Mesendoderm (in vitro differentiated cells): ENCODE measurements around the gene IFNA16.
"Not testable (repeated sequence)": the region's sequence is repeated elsewhere in the genome, so short reads cannot be mapped to it uniquely, and the experiment has no call there.

Experiments used
- DNase-seq: peaks from one replicate; pipeline ENCODE4 v3.0.0; 2013
- H2AK5ac ChIP-seq: 2 replicates; pipeline ENCODE4 v1.6.1; 2013; ENCODE audit warnings: low read length, inconsistent platforms
- H2BK120ac ChIP-seq: 2 replicates; pipeline ENCODE4 v1.6.1; 2013; ENCODE audit warnings: low read depth, mild to moderate bottlenecking, low read length, moderate library complexity, mixed read lengths
- H2BK15ac ChIP-seq: replicated peaks from 2 replicates; pipeline ENCODE4 v1.6.1; 2013; ENCODE audit warnings: low read depth, mild to moderate bottlenecking, moderate library complexity
- H2BK5ac ChIP-seq: 2 replicates; pipeline ENCODE4 v1.6.1; 2013; ENCODE audit warnings: low read length, inconsistent platforms
- H3K18ac ChIP-seq: 2 replicates; pipeline ENCODE4 v1.6.1; 2013; ENCODE audit warnings: mild to moderate bottlenecking, low read length, mixed read lengths
- H3K23ac ChIP-seq: one replicate; pipeline ENCODE4 v1.6.1; 2013; ENCODE audit warnings: low read length
- H3K27ac ChIP-seq: 2 replicates; pipeline ENCODE4 v1.5.1; 2013; ENCODE audit warnings: low read depth, mild to moderate bottlenecking, inconsistent platforms, low read length, moderate library complexity
- H3K27me3 ChIP-seq: 2 replicates; pipeline ENCODE4 v1.6.1; 2013; ENCODE audit warnings: low read length, control low read depth, mild to moderate bottlenecking, inconsistent platforms; ENCODE audit not compliant: insufficient read depth, poor library complexity
- H3K36me3 ChIP-seq: 2 replicates; pipeline ENCODE4 v1.6.1; 2013; ENCODE audit warnings: low read length, inconsistent platforms; ENCODE audit not compliant: control insufficient read depth, insufficient read depth
- H3K4ac ChIP-seq: one replicate; pipeline ENCODE4 v1.6.1; 2013; ENCODE audit warnings: low read depth, mild to moderate bottlenecking, low read length, moderate library complexity
- H3K4me1 ChIP-seq: 2 replicates; pipeline ENCODE4 v1.6.1; 2013; ENCODE audit warnings: low read depth, low read length, inconsistent platforms; ENCODE audit not compliant: control insufficient read depth
- H3K4me2 ChIP-seq: 2 replicates; pipeline ENCODE4 v1.6.1; 2013; ENCODE audit warnings: low read length
- H3K4me3 ChIP-seq: 2 replicates; pipeline ENCODE4 v1.5.1; 2013; ENCODE audit warnings: mild to moderate bottlenecking, low read length
- H3K56ac ChIP-seq: one replicate; pipeline ENCODE4 v1.6.1; 2013; ENCODE audit warnings: low read length
- H3K79me1 ChIP-seq: 2 replicates; pipeline ENCODE4 v1.6.1; 2013; ENCODE audit warnings: low read length, inconsistent platforms
- H3K79me2 ChIP-seq: 2 replicates; pipeline ENCODE4 v1.6.1; 2013; ENCODE audit warnings: mild to moderate bottlenecking, low read length; ENCODE audit not compliant: control insufficient read depth, insufficient read depth
- H3K9ac ChIP-seq: 2 replicates; pipeline ENCODE4 v1.6.1; 2013; ENCODE audit warnings: low read length, inconsistent platforms
- H4K5ac ChIP-seq: one replicate; pipeline ENCODE4 v1.6.1; 2013; ENCODE audit warnings: low read length
- H4K8ac ChIP-seq: one replicate; pipeline ENCODE4 v1.6.1; 2013; ENCODE audit warnings: low read depth, mild to moderate bottlenecking, control low read depth, low read length, moderate library complexity
- WGBS: extraction: QIAGEN DNeasy Blood & Tissue Kit; methylation state at CpG from one replicate; pipeline ENCODE4 v1.1.7; 2013; ENCODE audit warnings: low lambda C conversion rate, missing lambda C conversion rate; ENCODE audit not compliant: insufficient coverage; ENCODE audit errors: extremely low coverage; 5-methylcytosine and 5-hydroxymethylcytosine counted together

IFNA16 gene

GRCh38 chr9:21234153-21234687 is 17.1 kb upstream of the IFNA16 start:
- no peaks in the 10 kb centered on the region for H3K27me3 ChIP-seq
- no peak overlapping the region for H2BK120ac ChIP-seq
- no peak overlapping the region for H3K9ac ChIP-seq
- H2BK5ac ChIP-seq: no peak overlapping the region
- no peak overlapping the region for H4K5ac ChIP-seq
- H3K79me2 ChIP-seq: no peaks in the 10 kb centered on the region
- H3K4me1 ChIP-seq: no peaks in the 10 kb centered on the region
- H3K4ac ChIP-seq: no peak overlapping the region
- no peak overlapping the region for H3K4me2 ChIP-seq
- no peak overlapping the region for H3K4me3 ChIP-seq
- H3K79me1 ChIP-seq: no peaks in the 10 kb centered on the region
- H4K8ac ChIP-seq: no peak overlapping the region
- no peak overlapping the region for H3K23ac ChIP-seq
- WGBS: no CpG with 5 or more reads among the region's 4 CpGs
- no peaks in the 10 kb centered on the region for H3K36me3 ChIP-seq
- no peak overlapping the region for H3K56ac ChIP-seq
- H2BK15ac ChIP-seq: no peak overlapping the region
- no peak for DNase-seq
- no peak overlapping the region for H3K27ac ChIP-seq
- H3K18ac ChIP-seq: no peak overlapping the region
- no peak overlapping the region for H2AK5ac ChIP-seq

GRCh38 chr9:21233258-21233657 is 16.1 kb upstream of the IFNA16 start:
- no peaks in the 10 kb centered on the region for H3K27me3 ChIP-seq
- H3K9ac ChIP-seq: no peak overlapping the region
- H3K23ac ChIP-seq: no peak overlapping the region
- H3K79me1 ChIP-seq: no peaks in the 10 kb centered on the region
- H2BK15ac ChIP-seq: no peak overlapping the region
- H2BK5ac ChIP-seq: no peak overlapping the region
- no peak overlapping the region for H3K4me2 ChIP-seq
- no CpG with 5 or more reads among the region's 2 CpGs for WGBS
- no peak overlapping the region for H3K4ac ChIP-seq
- H4K8ac ChIP-seq: no peak overlapping the region
- H3K27ac ChIP-seq: no peak overlapping the region
- H3K4me3 ChIP-seq: no peak overlapping the region
- no peaks in the 10 kb centered on the region for H3K79me2 ChIP-seq
- no peaks in the 10 kb centered on the region for H3K36me3 ChIP-seq
- H3K56ac ChIP-seq: no peak overlapping the region
- H4K5ac ChIP-seq: no peak overlapping the region
- H3K18ac ChIP-seq: no peak overlapping the region
- no peaks in the 10 kb centered on the region for H3K4me1 ChIP-seq
- DNase-seq: no peak
- no peak overlapping the region for H2BK120ac ChIP-seq
- H2AK5ac ChIP-seq: no peak overlapping the region

GRCh38 chr9:21228122-21228521 is 11.0 kb upstream of the IFNA16 start, which contains the start of gene IFNA17:
Gene IFNA17 (minus strand): TSS chr9:21228222. CDS start chr9:21228173, 49 bp downstream.
- WGBS: no CpG with 5 or more reads among the region's 2 CpGs
- H4K5ac ChIP-seq: no peak within 1 kb of the TSS

GRCh38 chr9:21213411-21214326 is 3.4 kb downstream of the IFNA16 start:
- not testable (repeated sequence) for H4K8ac ChIP-seq, H3K36me3 ChIP-seq, H3K4me2 ChIP-seq, H3K79me1 ChIP-seq, H2BK120ac ChIP-seq, H2BK5ac ChIP-seq, H3K79me2 ChIP-seq, H3K18ac ChIP-seq, H3K4me3 ChIP-seq, H3K27me3 ChIP-seq, H2BK15ac ChIP-seq, H3K56ac ChIP-seq, H3K9ac ChIP-seq, H3K27ac ChIP-seq, H4K5ac ChIP-seq, H3K4ac ChIP-seq, H3K23ac ChIP-seq, H3K4me1 ChIP-seq, H2AK5ac ChIP-seq
- no CpG with 5 or more reads among the region's 5 CpGs for WGBS
- peak; percentile 32 for DNase-seq

More at GRCh38 chr9:21228122-21228521, 11.0 kb upstream of the IFNA16 start, which contains the start of gene IFNA17:
- Histone ChIP-seq H2AK5ac (no peak within 1 kb of the TSS), H3K4me1 (no peaks in the 10 kb centered on the region), H3K4ac (no peak within 1 kb of the TSS), H2BK120ac (no peak within 1 kb of the TSS), H3K56ac (no peak within 1 kb of the TSS), H3K18ac (no peak within 1 kb of the TSS), H3K79me2 (no peaks in the 10 kb centered on the region), H3K9ac (no peak within 1 kb of the TSS), H3K4me2 (no peak within 1 kb of the TSS), H3K79me1 (no peaks in the 10 kb centered on the region), H2BK5ac (no peak within 1 kb of the TSS), H4K8ac (no peak within 1 kb of the TSS), H3K27ac (no peak within 1 kb of the TSS), H2BK15ac (no peak within 1 kb of the TSS), H3K4me3 (no peak within 1 kb of the TSS), H3K23ac (no peak within 1 kb of the TSS), H3K27me3 (no peaks in the 10 kb centered on the region), H3K36me3 (no peaks in the 10 kb centered on the region)
- DNase-seq: no peak

- not testable (repeated sequence) for H3K18ac ChIP-seq, DNase-seq, H3K79me1 ChIP-seq, H2AK5ac ChIP-seq, H3K4me1 ChIP-seq, H3K36me3 ChIP-seq, H3K79me2 ChIP-seq, H2BK5ac ChIP-seq, H3K27ac ChIP-seq, H4K8ac ChIP-seq, H3K9ac ChIP-seq, H3K27me3 ChIP-seq, H3K23ac ChIP-seq, H3K4me3 ChIP-seq, H3K4ac ChIP-seq, H3K4me2 ChIP-seq, H3K56ac ChIP-seq, H2BK120ac ChIP-seq, H4K5ac ChIP-seq, H2BK15ac ChIP-seq
- WGBS: no CpG with 5 or more reads among the region's 2 CpGs
Observed at GRCh38 chr9:21212160-21212559, 5.0 kb downstream of the IFNA16 start.
